ENCODE data around the gene PCDHA7.
"Not testable (repeated sequence)": the region's sequence is repeated elsewhere in the genome, so short reads cannot be mapped to it uniquely, and the experiment has no call there.

Gene PCDHA7

GRCh38 chr5:140808889-140809291, 25.2 kb upstream of the PCDHA7 start:
- Histone ChIP-seq H3K27ac (ENCODE audit: low read depth, low read length) (no peak overlapping the region), H3K9me2 (replicated peaks; ENCODE audit: insufficient read depth, low read length) (no peaks in the 10 kb centered on the region), H3K9me3 (ENCODE audit: insufficient read depth, low read length) (no peaks in the 10 kb centered on the region), H3F3A (ENCODE audit: insufficient read depth) (no peaks in the 10 kb centered on the region), H2AFZ (ENCODE audit: low read depth, low read length, severe bottlenecking) (no peak overlapping the region), H3K9ac (ENCODE audit: low read length) (no peak overlapping the region), H4K20me1 (ENCODE audit: low read depth, low read length) (no peaks in the 10 kb centered on the region), H3K79me2 (ENCODE audit: insufficient read depth, low read length) (no peaks in the 10 kb centered on the region), H3K4me3 (ENCODE audit: insufficient read depth, low read length, poor library complexity, severe bottlenecking) (no peak overlapping the region), H3K36me3 (ENCODE audit: low read length) (no peaks in the 10 kb centered on the region), H3K27me3 (ENCODE audit: low read length) (no peaks in the 10 kb centered on the region), H3K4me2 (ENCODE audit: low read depth, low read length, poor library complexity, severe bottlenecking) (no peak overlapping the region)
- TF ChIP-seq, protein P1, sequence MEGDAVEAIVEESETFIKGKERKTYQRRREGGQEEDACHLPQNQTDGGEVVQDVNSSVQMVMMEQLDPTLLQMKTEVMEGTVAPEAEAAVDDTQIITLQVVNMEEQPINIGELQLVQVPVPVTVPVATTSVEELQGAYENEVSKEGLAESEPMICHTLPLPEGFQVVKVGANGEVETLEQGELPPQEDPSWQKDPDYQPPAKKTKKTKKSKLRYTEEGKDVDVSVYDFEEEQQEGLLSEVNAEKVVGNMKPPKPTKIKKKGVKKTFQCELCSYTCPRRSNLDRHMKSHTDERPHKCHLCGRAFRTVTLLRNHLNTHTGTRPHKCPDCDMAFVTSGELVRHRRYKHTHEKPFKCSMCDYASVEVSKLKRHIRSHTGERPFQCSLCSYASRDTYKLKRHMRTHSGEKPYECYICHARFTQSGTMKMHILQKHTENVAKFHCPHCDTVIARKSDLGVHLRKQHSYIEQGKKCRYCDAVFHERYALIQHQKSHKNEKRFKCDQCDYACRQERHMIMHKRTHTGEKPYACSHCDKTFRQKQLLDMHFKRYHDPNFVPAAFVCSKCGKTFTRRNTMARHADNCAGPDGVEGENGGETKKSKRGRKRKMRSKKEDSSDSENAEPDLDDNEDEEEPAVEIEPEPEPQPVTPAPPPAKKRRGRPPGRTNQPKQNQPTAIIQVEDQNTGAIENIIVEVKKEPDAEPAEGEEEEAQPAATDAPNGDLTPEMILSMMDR (IDR thresholded peaks at IDR 0.05; ENCODE audit: insufficient read depth, low read length, poor library complexity, severe bottlenecking) = no peak
- TF ChIP-seq EZH2phosphoT487 (conservative IDR thresholded peaks at IDR 0.05; ENCODE audit: low read length) = no peak

DNA sequence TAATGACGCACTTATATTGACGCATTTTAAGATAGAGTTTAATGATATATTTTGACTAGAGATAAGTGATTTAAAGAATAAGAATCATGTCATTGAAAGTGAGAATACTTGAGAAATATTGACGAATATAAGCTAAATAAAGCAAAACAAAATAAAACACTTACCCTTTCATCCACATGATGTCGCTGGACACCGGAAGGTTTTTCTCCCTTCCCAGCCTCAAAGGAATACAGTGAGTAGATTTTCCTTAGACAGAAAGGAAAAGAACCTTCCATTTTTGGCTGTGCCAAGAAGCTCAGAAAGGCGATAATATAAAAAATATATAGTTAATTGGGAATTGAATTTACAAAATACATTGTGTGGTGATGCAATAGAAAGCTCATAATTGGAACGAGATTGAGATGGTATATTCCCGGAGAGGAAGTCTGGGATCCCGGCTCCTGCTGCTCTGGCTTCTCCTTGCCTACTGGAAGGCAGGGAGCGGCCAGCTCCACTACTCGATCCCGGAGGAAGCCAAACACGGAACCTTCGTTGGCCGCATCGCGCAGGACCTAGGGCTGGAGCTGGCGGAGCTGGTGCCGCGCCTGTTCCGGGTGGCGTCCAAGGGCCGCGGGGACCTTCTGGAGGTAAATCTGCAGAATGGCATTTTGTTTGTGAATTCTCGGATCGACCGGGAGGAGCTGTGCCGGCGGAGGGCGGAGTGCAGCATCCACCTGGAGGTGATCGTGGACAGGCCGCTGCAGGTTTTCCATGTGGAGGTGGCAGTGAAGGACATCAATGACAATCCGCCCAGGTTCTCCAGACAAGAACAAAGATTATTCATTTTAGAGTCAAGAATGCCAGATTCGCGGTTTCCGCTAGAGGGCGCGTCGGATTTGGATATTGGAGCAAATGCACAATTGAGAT, 12.4 kb upstream of the PCDHA7 start, which contains the start of gene PCDHA5:
TSS of gene PCDHA5 (plus strand) at position 239 of the 906 bp plus-strand sequence.
- Histone ChIP-seq H3K27me3 (ENCODE audit: low read length) (no peaks in the 10 kb centered on the region), H2AFZ (ENCODE audit: low read depth, low read length, severe bottlenecking) (no peak within 1 kb of the TSS), H3K4me2 (ENCODE audit: low read depth, low read length, poor library complexity, severe bottlenecking) (no peak within 1 kb of the TSS), H3K9me3 (ENCODE audit: insufficient read depth, low read length) (no peaks in the 10 kb centered on the region), H3K79me2 (ENCODE audit: insufficient read depth, low read length) (no peaks in the 10 kb centered on the region), H3F3A (ENCODE audit: insufficient read depth) (no peaks in the 10 kb centered on the region), H3K4me3 (ENCODE audit: insufficient read depth, low read length, poor library complexity, severe bottlenecking) (no peak within 1 kb of the TSS), H4K20me1 (ENCODE audit: low read depth, low read length) (no peaks in the 10 kb centered on the region), H3K36me3 (ENCODE audit: low read length) (no peaks in the 10 kb centered on the region), H3K9ac (ENCODE audit: low read length) (no peak within 1 kb of the TSS), H3K27ac (ENCODE audit: low read depth, low read length) (no peak within 1 kb of the TSS), H3K9me2 (replicated peaks; ENCODE audit: insufficient read depth, low read length) (no peaks in the 10 kb centered on the region)
- TF ChIP-seq EZH2phosphoT487 (conservative IDR thresholded peaks at IDR 0.05; ENCODE audit: low read length) = no peak
- TF ChIP-seq, protein P1 (IDR thresholded peaks at IDR 0.05; ENCODE audit: insufficient read depth, low read length, poor library complexity, severe bottlenecking) = no peak

GRCh38 chr5:140822281-140822629, 11.8 kb upstream of the PCDHA7 start:
- no peaks in the 10 kb centered on the region for H3K79me2 ChIP-seq (ENCODE audit: insufficient read depth, low read length)
- no peak overlapping the region for H3K4me2 ChIP-seq (ENCODE audit: low read depth, low read length, poor library complexity, severe bottlenecking)
- no peak overlapping the region for H3K9ac ChIP-seq (ENCODE audit: low read length)
- no peak overlapping the region for H3K4me3 ChIP-seq (ENCODE audit: insufficient read depth, low read length, poor library complexity, severe bottlenecking)
- TF ChIP-seq, protein P1 (IDR thresholded peaks at IDR 0.05; ENCODE audit: insufficient read depth, low read length, poor library complexity, severe bottlenecking) = no peak
- no peak for TF ChIP-seq EZH2phosphoT487 (conservative IDR thresholded peaks at IDR 0.05; ENCODE audit: low read length)
- no peak overlapping the region for H3K27ac ChIP-seq (ENCODE audit: low read depth, low read length)
- no peaks in the 10 kb centered on the region for H3F3A ChIP-seq (ENCODE audit: insufficient read depth)
- no peak overlapping the region for H2AFZ ChIP-seq (ENCODE audit: low read depth, low read length, severe bottlenecking)
- H3K9me3 ChIP-seq (ENCODE audit: insufficient read depth, low read length) = no peaks in the 10 kb centered on the region
- no peaks in the 10 kb centered on the region for H4K20me1 ChIP-seq (ENCODE audit: low read depth, low read length)
- H3K27me3 ChIP-seq (ENCODE audit: low read length) = no peaks in the 10 kb centered on the region
- H3K9me2 ChIP-seq (replicated peaks; ENCODE audit: insufficient read depth, low read length) = no peaks in the 10 kb centered on the region
- H3K36me3 ChIP-seq (ENCODE audit: low read length) = no peaks in the 10 kb centered on the region

DNA sequence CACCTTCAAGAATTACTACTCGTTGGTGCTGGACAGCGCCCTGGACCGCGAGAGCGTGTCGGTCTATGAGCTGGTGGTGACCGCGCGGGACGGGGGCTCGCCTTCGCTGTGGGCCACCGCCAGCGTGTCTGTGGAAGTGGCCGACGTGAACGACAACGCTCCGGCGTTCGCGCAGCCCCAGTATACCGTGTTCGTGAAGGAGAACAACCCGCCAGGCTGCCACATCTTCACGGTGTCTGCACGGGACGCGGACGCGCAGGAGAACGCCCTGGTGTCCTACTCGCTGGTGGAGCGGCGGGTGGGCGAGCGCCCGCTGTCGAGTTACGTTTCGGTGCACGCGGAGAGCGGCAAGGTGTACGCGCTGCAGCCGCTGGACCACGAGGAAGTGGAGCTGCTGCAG, 11.1 kb upstream of the PCDHA7 start:
- H3F3A ChIP-seq (ENCODE audit: insufficient read depth); H3K4me2 ChIP-seq (ENCODE audit: low read depth, low read length, poor library complexity, severe bottlenecking); H4K20me1 ChIP-seq (ENCODE audit: low read depth, low read length); H3K9ac ChIP-seq (ENCODE audit: low read length); H3K9me3 ChIP-seq (ENCODE audit: insufficient read depth, low read length); H3K36me3 ChIP-seq (ENCODE audit: low read length); H3K4me3 ChIP-seq (ENCODE audit: insufficient read depth, low read length, poor library complexity, severe bottlenecking); H3K9me2 ChIP-seq (replicated peaks; ENCODE audit: insufficient read depth, low read length); H3K79me2 ChIP-seq (ENCODE audit: insufficient read depth, low read length); H3K27me3 ChIP-seq (ENCODE audit: low read length); H3K27ac ChIP-seq (ENCODE audit: low read depth, low read length); H2AFZ ChIP-seq (ENCODE audit: low read depth, low read length, severe bottlenecking): not testable (repeated sequence)

Measured in SU-DHL-6 (cell line).